Hepatic stellate cell (primary cell): Measurements from ENCODE around the gene PTPRN2.

Source experiments
- DNase-seq: peaks from one replicate; pipeline ENCODE4 v3.0.0; 2011; ENCODE audit warnings: low spot score

Gene PTPRN2

GRCh38 chr7:158015403-158016179 lies 572.0 kb downstream of the PTPRN2 start:
- DNase-seq: no peak

GRCh38 chr7:158014976-158015375 lies 572.6 kb downstream of the PTPRN2 start:
- DNase-seq: no peak

- DNase-seq: no peak
Measured at GRCh38 chr7:158013085-158013668, 574.4 kb downstream of the PTPRN2 start.

- no peak for DNase-seq
Measured at GRCh38 chr7:158011941-158012340, 575.7 kb downstream of the PTPRN2 start.

- DNase-seq: no peak
Measured at GRCh38 chr7:158010961-158011693, 576.5 kb downstream of the PTPRN2 start.

GRCh38 chr7:158009886-158010285 lies 577.7 kb downstream of the PTPRN2 start:
- DNase-seq: no peak

- no peak for DNase-seq
Measured at GRCh38 chr7:158008267-158008666, 579.4 kb downstream of the PTPRN2 start.

- no peak for DNase-seq
Measured at GRCh38 chr7:158007697-158008257, 579.8 kb downstream of the PTPRN2 start.

GRCh38 chr7:158006841-158007696 lies 580.6 kb downstream of the PTPRN2 start:
- DNase-seq: no peak

- DNase-seq: no peak
Measured at GRCh38 chr7:158005531-158005930, 582.1 kb downstream of the PTPRN2 start.

- no peak for DNase-seq
Measured at GRCh38 chr7:158004123-158004490, 583.5 kb downstream of the PTPRN2 start.

GRCh38 chr7:158003441-158004122 lies 584.0 kb downstream of the PTPRN2 start:
- DNase-seq: no peak

GRCh38 chr7:158002486-158003080 lies 585.0 kb downstream of the PTPRN2 start:
- no peak for DNase-seq

- DNase-seq: no peak
Measured at GRCh38 chr7:158001621-158002320, 585.9 kb downstream of the PTPRN2 start.

- DNase-seq: no peak
Measured at GRCh38 chr7:158001003-158001402, 586.6 kb downstream of the PTPRN2 start.

- DNase-seq: no peak
Measured at GRCh38 chr7:158000160-158000559, 587.5 kb downstream of the PTPRN2 start.

- DNase-seq: no peak
Measured at GRCh38 chr7:157998884-157999552, 588.6 kb downstream of the PTPRN2 start.

GRCh38 chr7:157997471-157997870 lies 590.2 kb downstream of the PTPRN2 start:
- no peak for DNase-seq

GRCh38 chr7:157997080-157997440 lies 590.6 kb downstream of the PTPRN2 start:
- DNase-seq: no peak
